GM19025 (cell line): ENCODE data around the gene C2orf74.
"Not testable (repeated sequence)": the region's sequence is repeated elsewhere in the genome, so short reads cannot be mapped to it uniquely, and the experiment has no call there.

Source experiments
- ATAC-seq: cut with Tn5 transposase; IDR thresholded peaks from one replicate; pipeline ENCODE4 v1.9.1; 2021; ENCODE audit warnings: mild to moderate bottlenecking, low read depth, moderate library complexity; ENCODE audit not compliant: unreplicated experiment

C2orf74 gene

DNA sequence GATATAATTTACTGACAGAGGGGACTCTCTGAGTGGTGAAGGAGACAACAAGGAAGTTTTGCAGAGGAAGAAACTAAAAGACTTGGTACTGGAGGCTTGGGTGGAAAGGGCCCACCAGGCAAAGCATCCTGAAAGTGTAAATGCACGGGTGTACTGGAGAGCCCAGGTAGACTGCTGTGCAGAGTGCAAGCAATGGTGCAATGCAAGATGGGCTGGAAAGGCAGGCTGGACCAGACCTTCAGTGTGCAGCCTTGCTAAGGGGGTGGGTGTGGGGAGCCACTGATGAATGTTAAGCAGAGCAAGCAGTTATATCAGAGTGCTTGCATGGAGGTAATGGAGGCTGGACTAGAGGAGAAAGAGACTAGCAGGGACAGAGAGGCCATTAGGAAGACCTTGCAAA is 10.7 kb downstream of the C2orf74 start:
- no peak for ATAC-seq

DNA sequence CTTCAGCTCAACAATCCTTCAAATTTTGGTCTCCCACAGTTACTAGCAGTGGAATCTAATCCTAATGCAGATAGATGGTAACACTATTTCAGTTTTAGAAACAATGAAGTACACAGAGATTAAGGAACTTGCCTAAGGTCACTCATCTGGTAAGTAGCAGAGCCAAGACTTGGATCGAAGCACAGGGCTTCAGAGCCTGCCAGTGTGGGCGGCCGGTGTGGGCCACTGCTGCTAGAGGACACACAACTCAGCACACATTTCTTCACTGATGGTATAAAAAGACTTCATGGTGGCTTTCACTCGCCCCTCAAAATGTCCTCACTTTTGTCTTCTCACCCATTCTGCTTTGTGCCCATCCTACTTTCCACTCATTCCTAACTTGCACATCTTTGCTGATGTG is 11.1 kb downstream of the C2orf74 start:
- no peak for ATAC-seq

DNA sequence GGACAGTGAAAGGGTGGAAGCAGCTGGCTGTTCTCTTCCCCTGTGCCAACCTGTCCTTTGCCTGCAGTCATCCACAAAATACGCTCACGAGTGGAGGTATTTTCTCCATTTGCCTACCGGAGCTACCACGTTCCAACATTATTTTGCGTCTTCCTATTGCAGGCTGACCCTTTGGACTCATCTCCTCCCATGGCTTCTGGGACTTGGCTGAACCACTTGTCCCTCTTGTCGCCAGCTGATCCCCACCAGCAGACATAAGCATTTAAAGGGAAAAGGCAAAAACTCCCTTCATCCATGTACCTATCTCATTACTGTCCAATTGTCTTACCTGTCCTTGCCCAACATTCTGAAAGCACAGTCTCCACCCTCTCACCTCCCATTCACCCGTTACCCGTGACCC is 13.0 kb downstream of the C2orf74 start:
- ATAC-seq: no peak

DNA sequence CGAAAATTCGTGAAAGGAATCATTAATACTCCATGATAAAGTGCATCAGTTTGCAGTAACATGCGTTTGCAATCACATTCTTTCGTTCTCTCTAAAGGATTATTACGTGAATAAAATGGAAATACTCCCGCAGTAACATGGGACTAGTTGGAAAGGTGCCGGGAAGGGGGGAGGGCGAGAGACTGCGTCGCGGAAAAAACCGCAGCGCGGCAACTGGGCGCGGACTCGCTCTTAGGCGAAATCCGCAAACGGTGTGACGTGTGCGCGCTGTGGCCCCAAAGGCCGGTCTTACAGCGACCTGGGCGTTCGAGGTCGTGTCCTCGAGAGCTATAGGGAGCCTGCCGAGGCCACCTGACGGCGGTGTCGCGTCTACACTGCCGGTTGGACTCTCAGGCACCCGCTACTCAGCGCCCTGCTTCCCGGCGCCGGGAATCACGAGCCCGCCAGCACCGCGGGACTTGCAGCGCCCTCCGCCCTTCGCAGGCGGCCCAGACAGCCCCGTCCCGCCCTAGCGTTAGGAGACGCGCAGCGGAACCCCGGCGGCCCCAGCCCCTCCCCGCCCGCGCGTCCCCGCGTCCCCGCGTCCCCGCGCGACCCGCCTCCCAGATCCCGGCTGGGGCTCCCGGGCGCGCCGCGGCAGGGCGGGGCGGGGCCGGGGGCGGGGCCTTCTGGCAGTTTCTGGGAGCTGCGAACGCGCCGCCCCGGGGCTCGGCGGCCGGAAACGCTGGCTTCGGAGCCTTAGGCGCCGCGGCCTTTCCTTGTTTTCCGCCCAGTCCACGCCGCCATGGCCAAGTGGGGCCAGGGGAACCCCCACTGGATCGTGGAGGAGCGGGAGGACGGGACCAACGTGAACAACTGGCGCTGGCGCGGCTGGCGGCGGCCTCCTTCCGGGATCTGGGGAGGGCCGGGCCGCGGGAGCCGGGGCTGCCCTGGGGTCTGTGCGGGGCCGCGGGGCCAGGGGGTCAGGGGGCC is 15.1 kb downstream of the C2orf74 start:
- peak; percentile 74 for ATAC-seq

DNA sequence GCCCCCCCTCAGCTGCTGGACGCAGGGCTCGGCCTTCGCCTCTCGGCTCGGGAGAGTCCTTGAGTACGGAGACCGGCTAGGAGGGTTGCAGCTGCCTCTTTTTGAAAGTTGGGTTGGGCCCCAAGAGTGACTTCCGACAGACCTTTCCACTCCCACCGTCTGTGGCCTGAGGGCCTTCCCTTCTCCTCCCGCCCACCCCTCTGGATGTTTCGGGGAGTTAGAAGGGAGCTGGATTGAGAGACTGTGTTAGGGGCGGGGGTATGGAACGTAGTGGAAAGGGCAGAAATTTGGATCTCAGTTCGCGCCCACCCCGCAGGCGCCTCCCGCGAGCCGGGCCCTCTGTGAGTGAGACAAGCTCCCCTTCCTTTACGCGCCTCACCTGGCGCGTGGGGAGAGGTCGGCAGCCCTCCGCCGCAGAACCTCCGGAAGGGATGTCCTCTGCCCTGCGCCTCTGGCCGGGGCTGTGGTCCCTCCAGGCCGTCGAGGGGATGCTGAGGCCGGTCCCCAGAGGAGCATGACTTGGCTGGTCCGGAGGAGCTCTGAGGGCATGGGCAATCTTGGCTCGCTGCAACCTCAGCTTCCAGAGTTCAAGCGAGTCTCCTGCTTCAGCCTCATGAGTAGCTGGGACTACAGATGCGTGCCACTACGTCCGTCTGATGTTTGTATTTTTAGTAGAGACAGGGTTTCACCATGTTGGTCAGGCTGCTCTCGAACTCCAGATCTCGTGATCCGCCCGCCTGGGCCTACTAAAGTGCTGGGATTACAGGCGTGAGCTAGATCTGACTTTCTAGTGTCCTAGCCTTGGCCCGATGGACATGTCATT is 15.9 kb downstream of the C2orf74 start:
- peak; percentile 20 for ATAC-seq

DNA sequence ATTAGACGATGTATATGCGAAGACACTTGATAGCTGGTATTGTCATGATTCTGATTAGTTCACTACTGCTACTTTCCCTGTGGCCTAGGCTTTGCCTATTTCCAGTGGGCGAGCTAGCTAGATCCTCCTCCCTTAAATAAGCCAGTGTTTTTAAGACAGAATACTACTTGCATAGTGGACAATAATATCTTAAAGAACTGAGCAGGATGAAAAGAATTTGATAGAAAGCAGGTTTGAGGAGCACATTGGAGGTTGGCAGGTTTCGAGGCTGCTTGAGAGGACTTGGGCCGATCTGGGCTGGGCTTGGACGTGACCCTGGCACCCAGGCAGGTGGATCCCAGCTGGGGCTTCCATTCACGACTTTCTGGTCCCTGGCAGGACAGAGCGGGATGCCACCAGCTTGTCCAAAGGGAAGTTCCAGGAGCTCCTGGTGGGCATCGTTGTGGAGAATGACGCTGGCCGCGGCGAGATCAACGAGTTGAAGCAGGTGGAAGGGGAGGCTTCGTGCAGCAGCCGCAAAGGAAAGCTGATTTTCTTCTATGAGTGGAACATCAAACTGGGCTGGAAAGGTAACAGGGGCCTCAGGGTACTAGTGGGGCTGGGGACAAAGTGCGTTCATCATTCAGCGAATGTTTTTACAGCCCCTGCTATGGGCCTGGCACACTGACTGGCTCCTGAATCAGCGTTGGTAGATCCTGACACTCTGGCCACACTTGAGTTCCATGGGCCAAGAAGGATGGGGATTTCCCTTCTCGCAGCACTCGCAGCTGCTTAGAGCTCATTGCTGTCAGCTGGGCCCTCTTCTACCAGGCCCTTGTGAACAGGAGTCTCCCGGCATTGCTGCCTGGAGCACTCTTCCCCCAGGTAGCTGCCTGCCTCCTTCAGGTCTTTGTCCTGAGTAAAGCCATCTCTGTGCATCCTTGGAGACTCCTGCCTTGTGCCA is 16.9 kb downstream of the C2orf74 start:
- no peak for ATAC-seq

DNA sequence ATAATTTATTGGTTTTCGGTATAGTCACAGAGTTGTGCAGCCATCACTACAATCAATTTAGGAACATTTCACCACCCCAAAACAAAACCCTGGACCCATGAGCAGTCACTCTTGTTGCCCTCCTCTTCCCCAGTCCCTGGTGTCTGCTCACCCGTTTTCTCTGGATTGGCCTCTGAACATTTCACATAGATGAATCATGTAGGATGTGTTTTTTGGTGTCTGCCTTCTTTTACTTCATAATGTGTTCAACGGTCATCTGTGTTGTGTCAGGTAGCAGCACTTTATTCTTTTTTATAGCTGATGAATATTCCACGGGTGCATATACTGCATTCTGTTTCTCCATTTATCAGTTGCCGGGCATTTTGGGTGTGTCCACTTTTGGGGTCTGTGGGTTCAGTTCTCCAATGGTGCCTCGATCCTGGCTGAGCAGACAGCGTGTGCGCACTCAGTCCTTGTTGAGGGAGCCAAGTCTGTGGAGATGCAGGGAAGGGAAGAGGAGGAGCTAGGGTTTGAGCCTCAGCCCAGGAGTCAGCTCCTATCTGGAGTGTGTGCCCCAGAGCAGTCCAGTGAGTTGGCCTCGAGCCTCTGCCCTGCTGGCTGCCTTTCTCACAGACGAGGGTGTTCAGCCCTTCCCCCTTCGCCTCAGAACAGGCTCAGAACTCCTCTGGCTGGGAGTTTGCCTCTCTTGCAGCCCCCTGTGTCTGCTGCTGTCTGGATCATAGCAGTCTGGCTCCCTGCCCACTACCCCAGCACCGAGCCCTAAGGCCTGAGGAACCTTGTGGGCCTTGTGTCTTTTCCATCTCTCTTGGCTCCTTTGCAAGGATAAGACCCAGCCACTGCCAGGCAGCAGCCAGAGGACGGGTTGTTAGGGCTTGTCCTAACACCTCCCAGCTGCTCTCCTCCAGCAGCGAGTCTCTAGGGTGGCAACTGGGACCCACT is 18.0 kb downstream of the C2orf74 start:
- no peak for ATAC-seq

DNA sequence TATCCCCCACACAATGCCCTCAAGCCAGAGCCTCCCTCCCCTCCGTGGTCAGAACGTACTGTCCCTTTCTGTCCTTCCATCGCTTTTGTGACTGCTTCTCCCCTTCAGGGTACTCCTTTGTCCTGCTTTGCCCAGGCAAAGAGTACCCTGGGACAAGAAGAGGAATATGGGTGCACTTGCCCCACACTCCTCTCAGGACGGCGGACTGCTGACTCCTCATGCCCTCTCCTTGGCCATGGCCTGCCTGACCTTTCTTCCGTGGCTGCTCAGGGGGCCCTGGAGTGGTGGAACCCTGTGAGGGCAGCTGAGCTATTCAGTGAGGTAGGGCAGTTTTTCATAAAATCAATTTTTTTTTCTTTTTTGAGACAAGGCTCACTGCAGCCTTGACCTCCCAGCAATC is 18.7 kb downstream of the C2orf74 start:
- ATAC-seq: no peak

DNA sequence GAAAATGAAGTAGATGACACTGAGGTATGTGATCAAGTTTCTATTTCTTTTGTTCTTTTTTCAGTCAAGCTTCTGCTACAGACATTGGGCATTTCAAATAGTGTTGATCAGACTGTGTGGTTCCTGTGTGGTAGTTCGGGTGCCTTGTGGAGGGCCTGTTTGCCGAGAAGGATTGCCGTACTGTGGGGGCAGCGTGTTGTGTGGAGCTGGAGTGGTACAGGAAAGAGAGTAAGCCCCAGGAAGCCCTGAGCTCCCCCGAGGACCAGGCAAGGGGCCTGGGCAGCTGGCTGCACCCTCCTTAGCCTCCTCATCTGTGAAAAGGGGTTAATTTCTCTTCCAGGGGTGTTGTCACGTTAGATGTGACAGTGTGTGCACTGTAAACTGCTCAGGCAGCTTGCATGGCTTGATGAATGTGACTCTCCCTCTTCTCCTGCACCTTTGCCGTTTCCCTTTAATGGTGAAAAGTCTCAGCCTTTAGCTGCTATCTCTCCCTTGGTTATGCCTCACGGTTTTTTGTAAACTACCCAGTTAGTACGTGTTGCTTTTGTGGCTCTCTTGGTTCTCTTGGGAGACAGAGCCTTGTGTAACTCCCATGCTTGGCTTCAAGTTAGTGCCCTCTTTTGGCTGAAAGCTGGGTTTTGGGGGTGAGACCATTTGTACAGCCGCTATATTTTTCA is 19.5 kb downstream of the C2orf74 start:
- no peak for ATAC-seq

DNA sequence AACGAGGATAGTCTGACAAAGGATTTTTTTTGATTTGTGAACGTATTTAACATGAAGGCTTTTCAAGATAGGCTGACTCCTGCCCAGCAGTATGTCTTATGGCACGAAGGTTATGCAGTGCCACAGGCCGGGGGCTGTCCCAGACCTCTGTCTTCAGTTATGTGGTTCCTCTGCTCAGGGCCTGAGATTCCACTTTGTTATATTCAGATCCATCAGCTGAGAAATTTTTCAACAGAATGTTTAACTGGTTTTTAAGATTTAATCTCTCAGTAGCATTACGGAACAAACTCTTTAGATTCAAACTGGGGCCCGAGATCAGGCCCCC is 20.0 kb downstream of the C2orf74 start:
- no peak for ATAC-seq

DNA sequence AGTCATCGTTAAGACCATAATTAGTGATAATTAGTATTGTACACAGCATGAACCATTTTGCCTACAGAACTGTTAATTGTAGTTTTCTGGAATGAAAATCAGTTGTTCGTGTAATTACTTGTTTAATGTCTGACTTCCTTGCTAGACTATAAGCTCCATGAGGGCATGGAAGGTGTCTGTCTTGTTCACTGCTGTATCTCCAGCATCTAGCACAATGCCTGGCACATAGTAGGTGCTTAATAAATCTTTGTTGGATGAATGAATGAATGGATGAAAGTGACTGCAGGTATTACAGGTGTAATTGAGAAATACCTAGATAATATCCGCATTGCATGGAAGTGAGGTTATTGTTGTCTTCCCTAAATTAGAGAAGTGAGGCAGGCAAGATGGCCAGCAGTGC is 21.8 kb downstream of the C2orf74 start:
- ATAC-seq: no peak

DNA sequence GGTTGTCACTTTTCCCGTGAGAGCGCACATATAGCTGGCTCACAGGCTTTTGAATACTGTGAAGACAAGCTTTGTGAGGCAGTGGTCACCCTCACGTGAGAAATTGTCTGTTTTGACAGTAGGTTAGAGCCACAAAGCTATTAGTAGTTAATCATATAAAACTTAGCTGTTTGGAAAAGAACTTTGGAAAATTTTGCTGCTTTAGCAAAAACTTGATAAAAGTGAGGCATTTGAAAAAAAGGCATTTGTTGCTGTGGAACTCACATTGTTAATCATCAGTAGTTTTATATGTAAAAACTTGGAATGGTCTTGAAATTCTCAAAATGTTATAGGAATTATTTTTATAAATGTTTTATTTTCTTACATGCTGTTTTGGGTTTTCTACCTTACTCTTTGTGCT is 22.3 kb downstream of the C2orf74 start:
- ATAC-seq: no peak

DNA sequence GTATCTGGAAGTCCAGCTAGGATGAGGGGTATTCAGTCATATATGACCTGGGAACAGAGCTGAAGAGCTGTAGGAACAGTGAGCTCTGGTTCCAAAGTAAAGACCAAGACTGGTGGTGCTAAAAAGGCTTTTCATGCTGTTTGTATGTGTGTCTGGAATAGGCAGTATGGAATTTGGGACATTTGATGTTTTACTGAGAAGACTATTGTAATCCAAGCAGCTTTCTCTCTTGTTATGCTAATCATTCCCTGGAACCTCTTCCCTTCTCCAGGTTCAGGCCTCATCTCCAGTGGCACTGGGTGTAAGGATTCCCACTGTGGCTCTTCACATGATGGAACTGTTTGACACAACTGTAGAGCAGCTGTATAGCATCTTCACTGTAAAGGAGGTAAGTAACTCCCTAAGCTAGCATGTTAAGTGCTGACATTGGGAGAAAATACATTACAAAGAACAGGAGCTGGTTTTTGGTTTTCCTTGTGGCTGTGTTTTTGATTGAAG is 23.3 kb downstream of the C2orf74 start:
- ATAC-seq: no peak

DNA sequence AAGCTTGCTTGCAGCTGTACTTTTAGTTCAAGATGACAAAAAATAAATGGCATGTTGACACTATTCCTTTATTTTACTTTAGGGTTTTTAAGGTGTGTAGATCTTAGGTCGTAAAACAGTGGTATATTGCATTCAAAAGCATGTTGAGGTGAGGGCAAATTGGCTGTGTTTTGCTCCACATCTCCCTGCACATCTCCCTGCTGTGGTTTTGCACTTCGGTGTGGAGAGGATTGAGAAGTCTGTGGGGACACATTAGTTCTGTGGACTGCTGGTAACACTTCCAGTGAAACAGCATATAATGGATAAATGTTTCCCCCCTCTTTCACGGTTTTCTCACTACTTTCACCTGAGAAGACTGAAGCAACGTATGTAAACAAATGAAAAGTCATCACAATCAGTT is 25.1 kb downstream of the C2orf74 start:
- no peak for ATAC-seq

DNA sequence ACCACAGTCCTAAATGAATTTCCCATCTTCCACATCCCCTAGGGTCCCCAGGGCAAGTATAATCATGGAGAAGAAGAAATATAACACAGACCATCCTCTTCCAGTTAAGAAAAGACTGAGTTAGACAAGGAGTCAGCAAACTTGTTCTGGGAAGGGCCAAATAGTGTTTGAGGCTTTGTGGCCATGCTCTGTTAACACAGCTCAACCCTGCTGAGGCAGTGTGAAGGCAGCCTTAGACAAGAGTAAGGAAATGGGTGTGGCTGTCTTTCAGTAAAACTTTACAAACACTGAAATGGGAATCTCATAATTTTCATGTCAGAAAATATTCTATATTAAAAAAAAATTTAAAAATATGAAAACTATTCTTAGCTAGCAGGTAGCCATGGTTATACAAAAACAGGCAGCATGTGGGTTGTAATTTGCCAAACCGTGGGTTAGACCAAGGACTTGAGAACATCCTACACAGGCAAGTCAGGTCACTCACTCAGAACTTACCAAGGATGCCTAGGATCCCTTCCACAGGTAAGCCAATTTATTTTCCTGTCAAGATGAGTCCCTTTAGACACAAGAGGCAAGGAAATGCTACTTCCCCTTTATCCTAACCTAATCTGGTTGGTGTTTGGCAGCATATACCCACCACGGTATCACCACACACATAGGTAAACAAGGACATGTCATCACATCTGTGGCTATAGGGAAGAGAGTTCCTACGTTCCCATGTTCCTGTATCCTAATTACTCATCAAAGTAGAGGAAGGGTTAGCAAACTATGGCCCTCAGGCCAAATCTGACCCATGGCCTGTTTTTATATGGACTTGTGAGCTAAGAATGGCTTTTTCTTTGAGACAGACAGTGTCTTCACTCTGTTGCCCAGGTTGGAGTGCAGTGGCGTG is 31.9 kb downstream of the C2orf74 start:
- no peak for ATAC-seq

DNA sequence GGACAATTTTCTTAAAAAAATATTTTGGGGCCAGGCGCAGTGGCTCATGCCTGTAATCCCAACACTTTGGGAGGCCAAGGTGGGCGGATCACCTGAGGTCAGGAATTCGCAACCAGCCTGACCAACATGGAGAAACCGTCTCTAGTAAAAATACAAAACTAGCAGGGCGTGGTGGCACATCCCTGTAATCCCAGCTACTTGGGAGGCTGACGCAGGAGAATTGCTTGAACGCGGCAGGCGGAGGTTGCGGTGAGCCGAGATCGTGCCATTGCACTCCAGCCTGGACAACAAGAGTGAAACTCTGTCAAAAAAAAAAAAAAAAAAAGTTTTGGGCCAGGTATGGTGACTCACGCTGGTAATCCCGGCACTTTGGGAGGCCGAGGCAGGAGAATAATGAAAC is 32.7 kb downstream of the C2orf74 start:
- not testable (repeated sequence) for ATAC-seq

DNA sequence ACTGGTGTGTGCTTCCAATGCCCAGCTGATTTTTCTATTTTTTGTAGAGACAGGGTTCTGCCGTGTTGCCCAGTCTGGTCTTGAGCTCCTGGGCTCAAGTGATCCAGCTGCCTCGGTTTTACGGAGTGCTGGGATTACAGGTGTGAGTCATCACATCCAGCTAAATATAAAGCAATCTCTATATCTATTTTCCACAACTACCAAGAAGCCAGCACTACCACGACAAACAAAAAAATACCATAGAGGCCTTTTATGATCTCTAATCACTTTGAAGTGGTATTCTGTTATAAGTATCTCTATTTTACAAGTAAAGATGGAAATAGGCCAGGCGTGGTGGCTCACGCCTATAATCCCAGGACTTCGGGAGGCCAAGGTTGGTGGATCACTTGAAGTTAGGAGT is 34.7 kb downstream of the C2orf74 start:
- ATAC-seq: no peak

DNA sequence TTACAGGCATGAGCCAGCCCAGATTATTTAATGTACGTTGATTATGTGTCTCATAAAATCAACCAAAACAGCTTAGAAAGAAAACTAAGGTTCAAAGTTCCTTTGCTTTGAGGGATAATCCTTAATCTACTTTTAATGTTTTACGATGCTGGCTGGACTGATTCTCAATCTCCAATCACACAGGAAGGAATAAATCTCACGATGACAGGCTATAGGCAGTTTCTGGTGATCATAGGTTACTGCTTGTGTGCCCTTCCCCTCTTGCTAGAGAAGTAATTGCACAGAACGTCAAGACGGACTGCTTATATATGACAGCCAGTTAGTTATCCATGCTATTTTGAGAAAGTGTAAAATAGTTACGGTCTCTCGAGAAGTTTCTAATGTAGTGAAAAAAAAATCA is 43.1 kb downstream of the C2orf74 start:
- no peak for ATAC-seq
